Left renal cortex interstitium (tissue), 4 donors: Measurements from ENCODE around the gene KLF16. TPM values are rescaled to one million over a fixed set of nuclear protein-coding genes. Genes with fewer than 3 reads are reported as not detected.

Experiments
- DNase-seq, 4 donors: peaks; one replicate each; pipeline ENCODE4 v3.0.0-alpha.2; 2013; ENCODE audit warnings: low read depth in 4 of 4, low spot score in 2 of 4, missing footprints in 1 of 4
- polyA plus RNA-seq, 4 donors: library from polyadenylated mRNA; unstranded; fragments of 120-200 nt; gene quantifications; one replicate each; pipeline ENCODE4 v1.2.1, GENCODE V29; 2013; ENCODE audit not compliant: insufficient read length in 4 of 4

KLF16 gene
- polyA plus RNA-seq, 4 donors, result 5.6 to 13.8 (median 10.6) TPM

DNA sequence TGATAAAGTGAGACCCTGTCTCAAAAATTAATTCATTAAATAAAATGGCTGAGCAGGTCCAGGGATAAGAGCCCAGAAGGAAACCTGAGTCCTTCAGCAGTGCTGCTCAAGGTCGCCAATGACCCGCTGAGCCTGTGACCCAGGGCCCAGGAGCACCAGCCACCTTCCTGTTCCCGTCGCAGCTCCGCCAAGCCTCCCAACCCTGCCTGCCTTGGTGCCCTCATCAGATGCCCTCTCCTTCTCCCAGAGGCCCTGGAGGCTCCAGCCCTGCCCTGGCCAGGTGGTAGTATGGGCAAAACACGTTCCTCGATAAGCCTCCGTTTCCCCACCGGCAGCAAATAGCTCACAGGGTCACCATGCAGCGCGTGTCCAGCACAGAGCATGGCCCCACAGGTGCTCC is 17.7 kb downstream of the KLF16 start:
- no peak for DNase-seq

DNA sequence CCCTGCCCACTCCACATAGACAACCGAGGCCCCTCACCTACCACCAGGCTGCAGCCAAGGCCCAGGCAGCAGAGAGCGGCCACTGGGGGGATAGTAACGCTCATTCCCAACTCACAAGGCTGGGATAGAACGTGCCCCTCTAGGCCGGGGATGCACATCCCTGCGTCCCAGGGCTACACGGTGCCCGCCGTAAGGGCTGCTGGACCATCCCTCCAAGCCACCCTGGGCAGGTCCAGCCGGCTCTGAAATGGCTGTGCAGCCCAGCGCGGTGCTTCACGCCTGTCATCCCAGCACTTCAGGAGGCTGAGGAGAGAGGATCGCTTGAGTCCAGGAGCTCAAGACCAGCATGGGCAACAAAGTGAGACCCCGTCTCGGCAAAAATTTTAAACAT is 18.3 kb downstream of the KLF16 start:
- no peak for DNase-seq

DNA sequence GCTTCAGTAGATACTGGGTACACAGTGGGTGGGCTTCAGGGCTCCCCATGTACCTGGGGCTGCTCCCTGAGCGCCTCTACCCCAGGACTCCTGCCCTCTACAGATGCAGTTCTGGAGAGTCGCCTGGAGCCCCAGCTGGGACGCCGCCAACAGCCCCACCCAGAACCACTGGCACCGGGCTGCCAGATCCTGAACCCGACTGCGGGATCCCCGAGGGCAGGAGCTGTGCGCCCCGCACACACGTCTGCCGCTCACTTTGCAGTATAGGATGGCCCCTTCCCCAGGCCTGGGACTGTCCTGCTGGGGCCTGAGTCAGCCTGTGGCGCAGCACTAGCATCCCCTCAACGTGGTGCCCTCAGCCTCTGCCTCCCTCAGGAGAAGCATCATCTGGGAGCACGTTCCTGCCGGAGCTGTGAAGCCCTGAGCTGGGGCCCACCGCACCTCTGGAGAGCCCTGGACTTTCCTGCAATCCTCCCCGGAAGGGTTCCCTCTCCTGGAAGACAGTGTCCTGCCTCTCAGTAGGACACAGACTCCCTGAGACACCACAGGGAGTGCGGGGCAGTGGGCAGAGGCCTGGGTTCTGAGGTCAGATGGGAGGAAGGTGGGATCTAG is 18.8 kb downstream of the KLF16 start:
- DNase-seq, result no peak

DNA sequence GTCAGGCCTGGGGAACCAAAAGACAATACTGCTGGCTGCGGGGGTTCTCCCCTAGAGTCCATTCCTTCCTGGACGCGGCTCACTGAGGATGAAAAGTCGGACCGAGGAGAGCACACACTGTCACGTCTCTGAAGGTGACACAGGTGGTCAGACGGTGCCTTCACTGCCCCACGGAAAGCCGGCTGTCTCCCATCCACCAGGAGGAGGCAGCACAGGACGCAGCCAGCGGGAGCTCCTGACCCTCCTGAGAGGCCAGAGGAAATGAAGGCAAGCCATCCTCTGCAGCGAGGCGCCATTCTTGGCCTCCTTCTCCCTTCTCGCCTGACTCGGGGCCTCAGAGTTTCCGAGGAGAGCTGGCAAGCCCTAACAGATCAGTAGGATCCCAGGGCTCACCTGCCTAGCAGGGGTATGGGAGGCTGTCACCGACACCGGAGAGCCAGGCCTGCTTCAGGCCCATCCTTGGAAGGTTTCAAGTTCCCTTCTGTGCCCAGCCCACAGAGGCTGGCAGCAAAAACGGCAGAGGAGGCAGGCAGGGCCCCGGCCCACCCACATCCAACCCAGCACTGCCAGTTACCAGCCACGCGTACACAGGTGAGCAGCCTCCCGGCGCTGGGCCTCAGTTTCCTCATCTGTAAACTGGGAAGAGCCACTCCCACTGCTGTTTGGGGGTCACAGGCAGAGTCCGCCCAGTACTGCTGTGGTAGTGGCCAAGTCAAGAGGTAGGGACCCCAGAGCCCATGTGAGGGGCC is 19.6 kb downstream of the KLF16 start:
- no peak for DNase-seq

DNA sequence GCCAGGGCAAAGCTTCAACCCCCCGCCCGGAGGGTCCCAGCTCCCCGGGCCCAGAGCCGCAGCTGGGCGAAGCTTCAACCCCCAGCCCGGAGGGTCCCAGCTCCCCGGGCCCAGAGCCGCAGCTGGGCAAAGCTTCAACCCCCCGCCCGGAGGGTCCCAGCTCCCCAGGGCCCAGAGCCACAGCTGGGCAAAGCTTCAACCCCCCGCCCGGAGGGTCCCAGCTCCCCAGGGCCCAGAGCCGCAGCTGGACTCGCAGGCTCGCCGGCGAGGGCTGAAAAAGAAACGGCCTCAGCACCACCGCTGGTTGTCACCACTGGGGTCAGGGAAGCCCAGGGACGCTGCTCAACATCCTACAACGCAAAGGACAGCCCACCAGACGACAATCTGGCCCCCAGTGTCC is 20.3 kb downstream of the KLF16 start:
- no peak for DNase-seq

DNA sequence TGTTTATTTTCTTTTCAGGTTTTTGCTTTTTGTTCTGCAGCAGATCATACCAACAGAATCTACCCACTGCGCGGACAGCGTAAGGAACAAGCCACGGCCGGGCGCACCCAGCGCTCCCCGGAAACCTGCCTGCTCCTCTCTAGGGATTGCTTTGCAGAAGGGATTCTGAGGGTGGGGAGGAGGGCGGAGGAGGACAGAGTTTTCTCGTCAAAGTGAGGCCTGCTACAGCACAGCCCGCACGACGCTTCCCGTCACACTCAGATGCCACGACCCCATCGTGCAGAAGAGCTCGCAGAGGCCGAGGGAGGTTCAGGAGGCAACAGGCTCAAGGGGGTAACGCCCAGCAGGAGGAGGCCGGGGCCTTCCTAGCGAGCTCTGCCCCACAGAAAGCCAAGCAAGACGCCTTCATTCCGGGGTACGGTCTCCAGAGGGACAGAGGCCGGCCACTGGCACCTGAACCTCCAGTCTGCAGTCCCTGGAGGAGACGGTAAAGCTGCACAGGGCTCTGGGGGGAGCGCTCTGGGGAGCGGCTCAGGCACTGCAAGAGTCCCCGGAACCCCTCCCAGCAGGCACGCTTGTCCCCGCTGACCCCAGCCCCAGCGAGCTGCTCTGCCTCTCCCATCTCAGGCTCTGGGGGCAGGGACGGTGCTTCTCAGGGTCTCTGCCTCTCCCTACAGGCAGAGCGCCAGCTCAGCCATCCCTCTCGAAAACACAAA is 22.0 kb downstream of the KLF16 start:
- DNase-seq, result no peak

DNA sequence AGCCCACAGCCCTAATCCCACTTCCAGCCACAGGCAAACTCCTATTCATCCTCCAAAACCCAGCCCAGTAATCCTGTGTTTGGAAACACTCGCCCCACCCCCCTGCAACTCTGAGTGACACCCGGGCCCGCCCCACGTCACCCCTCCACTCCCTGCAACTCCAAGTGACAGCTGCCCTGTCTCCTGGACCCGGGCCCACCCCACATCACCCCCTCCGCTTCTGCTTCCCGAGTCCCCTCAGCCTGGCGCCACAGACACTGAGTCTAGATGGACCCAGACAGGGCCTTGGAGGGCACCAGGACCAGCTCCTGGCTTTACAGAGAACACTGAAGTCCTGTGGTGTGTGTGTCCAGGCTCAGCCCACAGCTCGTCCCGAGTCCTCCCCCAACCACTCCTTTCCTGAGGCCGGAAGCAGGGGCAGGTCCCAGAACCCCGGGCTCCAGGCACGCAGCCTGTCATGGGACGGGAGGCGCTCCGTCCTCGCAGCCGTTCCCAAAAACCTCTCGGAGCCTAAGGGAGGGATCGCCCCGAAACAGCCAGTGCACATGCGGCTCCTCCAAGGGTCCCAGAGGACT is 22.8 kb downstream of the KLF16 start:
- no peak for DNase-seq

DNA sequence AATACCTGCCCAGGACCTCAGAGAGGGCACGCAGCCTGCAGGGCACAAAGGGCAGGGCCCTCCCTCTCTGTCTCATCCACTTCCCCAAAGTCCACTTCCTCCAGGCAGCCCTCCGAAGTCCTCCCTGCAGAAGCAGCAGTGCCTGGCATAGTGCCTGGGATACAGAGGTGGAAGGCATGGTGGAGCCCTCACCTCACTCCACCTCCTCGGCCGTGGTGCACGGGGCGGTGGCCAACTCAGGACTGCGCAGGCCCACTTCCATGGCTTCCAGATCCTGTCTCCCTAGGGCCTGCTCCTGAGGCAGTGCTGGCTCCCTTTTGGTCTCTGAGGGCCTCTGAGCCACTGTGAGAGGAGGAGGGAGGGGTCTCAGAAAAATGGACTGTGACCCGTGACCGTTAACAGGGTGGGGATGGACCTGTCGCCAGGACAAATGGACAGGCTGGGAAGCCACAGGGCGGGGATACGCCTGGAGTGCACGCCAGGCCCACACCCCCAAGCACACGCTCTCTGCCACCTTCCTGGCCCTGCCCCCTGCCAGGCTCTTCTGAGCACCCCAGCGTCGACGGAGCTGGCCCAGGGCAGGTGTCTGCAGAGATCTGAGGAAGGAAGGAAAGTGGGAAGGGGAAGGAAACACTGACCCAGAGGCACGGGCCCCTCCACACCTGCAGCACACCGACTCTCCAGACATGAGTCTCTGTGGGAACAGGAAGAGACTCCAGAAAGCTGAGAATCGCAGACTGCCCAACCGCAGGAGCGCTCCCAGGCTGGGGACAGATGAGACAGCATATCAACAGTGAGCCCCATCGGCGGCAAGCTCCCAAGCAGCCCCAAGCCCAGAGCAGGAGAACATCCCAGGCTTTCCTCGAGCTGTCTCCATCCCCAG is 23.5 kb downstream of the KLF16 start:
- DNase-seq, result no peak

DNA sequence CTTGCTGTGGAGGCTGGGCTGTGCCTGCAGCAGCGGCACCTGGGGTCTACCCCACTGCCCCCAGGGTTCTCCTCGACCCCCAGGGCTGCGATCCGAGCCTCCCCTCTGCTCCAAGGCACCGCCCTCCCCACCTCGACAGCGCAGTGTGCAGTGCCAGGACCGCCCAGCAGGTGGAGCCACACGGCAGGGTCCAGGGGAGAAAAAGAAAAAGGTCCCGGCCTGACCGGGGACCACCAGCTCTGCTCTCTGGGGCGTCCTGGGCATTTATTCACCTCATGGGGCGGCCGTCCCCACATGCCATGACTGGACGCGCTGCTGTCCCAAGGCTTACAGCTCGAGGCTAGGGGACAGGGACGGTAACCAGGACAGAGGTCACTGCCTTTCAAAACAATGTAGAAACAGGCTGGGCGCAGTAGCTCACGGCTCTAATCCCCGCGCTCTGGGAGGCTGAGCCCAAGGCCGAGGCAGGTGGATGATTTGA is 25.7 kb downstream of the KLF16 start:
- no peak for DNase-seq

DNA sequence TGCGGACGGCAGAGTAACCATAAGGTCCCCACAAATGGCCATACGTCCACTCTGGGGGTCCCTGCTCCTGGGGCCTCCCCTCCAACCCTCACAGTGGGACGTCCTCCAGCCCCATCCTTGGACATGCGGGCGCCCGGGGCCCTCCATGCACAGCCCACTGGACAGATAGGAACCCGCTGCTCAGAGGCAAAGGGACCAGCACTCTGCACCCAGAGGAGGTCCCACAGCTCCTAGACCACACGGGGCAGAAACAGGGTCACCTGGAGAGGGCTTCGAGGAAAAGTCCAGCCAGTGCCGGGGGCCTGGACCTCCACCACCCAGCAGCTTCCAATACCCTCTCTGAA is 26.2 kb downstream of the KLF16 start:
- no peak for DNase-seq

DNA sequence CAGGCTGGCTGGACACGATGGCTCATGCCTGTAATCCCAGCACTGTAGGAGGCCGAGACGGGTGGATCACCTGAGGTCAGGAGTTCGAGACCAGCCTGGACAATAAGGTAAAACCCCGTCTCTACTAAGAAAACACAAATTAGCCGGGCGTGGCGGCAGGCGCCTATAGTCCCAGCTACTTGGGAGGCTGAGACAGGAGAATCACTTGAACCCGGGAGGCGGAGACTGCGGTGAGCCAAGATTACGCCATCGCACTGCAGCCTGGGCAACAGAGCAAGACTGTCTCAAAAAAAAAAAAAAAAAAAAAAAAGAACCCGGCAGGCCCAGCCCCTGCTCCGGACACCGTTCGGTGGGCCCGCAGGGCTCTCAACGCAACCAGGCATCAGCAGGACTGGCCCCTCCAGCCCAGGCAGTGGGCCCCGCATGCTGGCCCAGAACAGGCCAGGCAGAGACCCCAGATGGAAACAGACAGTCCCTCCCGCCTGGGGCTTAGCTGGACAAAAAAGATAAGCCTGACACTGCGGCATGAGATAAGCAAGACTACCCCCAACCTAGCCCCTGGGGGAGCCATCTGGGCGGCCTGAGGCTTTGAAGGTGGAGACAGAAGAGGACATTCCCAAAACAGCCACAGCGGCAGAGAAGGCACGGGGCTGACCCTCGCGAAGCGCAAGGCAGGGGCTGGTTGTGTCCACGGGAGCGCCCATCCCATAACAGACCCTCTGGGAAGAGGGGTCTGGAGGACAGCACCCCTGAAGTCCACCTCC is 26.7 kb downstream of the KLF16 start:
- DNase-seq, result no peak

DNA sequence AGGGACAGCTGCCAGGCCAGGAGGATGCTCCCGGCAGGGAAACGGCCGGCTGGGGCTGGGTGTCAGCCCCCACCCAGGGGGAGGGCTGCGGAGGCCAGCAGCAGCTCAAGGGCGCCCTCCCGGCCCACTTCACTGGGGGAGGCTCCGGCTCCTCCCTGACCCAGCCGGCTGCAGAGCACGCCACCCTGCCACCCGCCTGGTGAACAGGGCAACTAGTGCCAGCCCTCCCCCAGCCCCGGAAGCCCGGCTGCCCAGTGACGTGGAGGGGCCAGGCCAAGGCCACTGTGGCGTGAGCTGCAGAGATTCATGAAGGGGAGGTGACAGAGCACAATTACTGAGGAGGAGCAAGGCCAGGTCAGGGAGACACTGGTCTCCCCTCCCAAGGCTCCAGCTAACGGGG is 29.8 kb downstream of the KLF16 start:
- DNase-seq, result no peak

DNA sequence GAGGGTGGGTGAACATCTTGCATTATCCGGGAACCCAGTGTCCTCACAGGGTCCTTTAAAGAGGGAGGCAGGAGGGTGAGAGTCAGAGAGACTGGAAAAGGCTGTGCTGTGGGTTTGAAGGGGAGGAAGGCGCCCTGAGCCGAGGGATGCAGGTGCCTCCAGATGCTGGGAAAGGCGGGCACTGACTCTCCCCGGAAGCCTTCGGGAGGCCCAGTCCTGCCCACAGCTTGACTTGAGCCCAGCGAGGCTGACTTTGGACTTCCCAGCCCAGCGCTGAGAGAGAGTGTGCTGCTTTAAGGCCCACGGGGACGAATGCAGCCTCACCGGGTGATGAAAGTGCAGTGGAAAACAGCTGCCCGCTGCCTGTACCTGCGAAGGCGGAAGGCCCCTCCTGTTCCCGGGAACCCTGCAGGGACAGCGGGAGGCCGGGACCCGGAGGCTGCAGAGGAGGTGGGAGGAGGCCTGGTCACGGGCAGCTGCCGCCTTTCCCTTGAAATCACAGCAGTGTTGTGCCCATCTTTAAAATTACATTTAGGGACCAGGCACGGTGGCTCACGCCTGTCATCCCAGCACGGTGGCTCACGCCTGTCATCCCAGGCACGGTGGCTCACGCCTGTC is 31.2 kb downstream of the KLF16 start:
- DNase-seq, result no peak

DNA sequence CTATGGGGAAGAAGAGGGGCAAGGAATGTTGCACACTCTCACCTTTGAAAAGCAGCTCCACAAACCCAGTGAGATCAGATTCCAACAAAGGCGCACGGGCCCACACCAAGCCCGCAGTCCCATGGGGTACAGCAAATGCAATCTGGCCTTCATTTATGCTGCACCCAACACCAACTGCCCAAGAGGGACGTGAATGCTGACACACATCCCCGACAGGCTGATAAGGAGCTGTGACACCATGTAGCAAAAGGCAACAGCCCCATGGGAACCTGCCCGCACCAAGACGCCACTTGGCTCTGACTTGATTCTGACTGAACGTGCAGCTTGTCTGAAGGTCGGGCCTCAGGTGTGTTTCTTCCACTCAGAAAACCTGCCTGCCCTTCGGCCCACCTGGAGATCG is 32.4 kb downstream of the KLF16 start:
- DNase-seq, result no peak

DNA sequence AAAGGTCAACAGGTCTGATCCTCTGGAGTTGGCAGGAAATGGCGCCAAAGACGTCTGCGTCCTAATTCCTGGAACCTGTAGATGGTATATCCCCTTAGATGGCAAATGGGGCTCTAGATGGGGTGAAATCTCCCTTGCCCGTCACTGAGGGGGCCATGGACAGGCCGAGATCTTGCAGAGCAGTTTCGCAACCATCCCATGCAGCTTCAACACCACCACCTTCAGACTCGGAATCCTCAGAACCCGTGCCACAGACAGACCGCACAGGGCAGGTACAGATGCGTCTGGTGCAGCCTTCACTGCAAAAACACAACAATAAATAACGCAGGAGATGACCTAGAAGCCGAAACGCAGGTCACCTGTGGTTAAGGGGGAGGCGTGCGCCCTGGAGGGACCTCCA is 32.8 kb downstream of the KLF16 start:
- no peak for DNase-seq

DNA sequence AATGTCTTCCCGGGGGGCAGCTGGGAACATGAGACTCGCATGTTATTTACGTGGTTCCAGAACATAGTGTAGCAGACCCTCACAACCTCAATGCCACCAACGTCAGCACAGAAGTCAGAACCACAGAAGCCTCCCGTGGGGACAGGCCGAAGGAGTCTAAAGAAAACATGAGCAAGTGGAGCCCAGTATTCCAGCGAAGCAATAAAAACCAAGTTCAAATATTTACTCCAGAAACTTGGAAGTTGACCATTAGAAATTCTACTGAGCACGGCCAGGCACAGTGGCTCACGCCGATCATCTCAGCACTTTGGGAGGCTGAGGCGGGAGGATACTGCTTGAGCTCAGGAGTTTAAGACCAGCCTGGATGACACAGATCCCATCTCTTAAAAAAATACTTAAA is 33.4 kb downstream of the KLF16 start:
- no peak for DNase-seq

DNA sequence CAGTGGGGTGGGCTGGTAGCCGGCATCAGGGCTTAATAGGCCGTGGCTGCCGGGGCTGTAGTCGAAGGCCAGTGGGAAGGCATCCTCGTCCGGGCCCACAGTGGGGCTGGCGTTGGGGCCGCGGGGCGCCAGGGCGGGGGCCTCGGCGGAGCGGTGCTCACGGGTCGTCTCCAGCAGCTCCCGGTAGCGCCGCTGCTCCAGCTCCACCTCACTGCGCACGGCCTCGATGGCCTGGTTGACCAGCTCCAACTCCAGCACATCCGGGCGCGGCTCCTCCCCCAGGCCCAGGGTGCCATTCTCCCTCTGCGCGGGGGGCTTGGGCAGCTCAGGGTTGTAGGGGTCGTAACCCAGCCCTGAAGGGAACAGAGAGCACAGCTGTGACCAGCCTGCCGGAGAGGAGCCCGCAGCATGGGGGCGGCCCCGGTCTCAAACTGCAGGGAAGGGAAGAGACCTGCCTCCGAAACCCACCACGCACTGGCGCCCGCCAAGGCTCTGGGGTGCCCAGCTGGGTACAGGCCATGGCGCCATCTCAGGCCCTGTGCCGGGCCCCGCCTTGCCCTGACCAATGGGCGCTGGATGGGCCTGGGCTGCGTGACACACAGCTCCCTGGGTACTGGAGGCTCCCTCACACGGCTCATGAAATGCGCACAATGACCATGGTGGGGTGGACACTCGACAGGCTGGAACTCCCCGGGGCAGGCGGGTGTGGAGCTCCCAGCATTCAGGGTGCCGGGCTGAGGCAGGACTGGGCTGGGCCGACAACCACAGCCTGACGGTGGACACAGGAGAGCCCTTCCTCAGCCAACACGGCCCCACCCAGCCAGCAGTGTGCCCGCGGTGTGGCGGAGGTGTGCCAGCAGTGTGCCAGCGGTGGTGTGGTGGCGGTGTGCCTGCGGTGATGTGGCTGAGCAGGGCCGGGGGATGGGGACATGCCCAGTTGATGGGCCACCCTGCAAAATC is 34.8 kb downstream of the KLF16 start:
- no peak for DNase-seq

DNA sequence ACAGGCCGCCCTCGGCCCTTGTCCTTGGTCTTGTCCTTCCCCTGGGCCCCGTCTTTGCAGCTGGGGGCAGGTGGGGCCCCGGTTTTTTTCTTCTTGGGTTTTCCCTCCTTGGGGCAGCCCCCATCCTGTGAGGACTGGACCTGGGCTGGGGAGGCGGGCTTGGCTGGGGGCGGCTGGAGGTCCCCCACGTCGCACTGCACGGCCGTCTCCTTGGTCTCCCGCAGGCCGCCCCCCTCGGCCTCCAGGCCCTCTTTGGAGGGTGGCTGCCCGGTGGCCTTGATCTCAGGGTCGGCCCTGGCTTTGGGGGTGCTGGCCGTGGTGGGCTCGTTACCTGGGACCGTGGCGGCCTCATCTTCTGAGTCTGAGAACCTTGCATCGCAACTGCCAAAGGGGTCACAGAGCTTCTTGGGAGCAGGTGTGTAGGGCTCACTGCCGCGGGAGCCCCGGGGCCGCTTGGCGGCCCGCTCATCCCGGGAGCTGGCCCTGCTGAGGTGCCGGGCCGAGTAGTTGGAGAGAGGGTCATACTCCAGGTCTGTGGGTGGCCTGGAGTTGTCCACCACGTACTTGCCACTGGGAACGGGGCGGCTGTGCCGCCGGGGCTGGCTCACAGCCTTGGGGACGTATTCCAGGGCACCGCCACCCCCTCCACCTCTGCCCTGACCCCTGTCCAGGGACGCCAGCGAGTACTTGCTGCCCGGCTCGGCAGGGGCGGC is 35.7 kb downstream of the KLF16 start:
- DNase-seq, result no peak
